WTC11 (cell line): ENCODE results near the gene ANKRD28. TPM values are rescaled to one million over a fixed set of nuclear protein-coding genes. Genes with fewer than 3 reads are reported as not detected.
"Not testable (repeated sequence)": the region's sequence is repeated elsewhere in the genome, so short reads cannot be mapped to it uniquely, and the experiment has no call there.

Experiments
- ATAC-seq: fragments of 200-7000 bp; cut with Tn5 transposase; 2 replicates; pipeline ENCODE4 v1.10.0; 2021; ENCODE audit warnings: mild to moderate bottlenecking, moderate library complexity
- CTCF ChIA-PET: fragments of 300-600 bp; sonication (Branson Sonifier 250); formaldehyde crosslinking; loops from one replicate; lab custom pipeline; 2021; ENCODE audit warnings: antibody characterized with exemption; lab: Charles Lee
- POLR2A ChIA-PET: fragments of 350-600 bp; sonication (Branson Sonifier 250); formaldehyde crosslinking; loops from one replicate; lab custom pipeline; 2021; ENCODE audit warnings: antibody characterized with exemption; lab: Charles Lee
- DNase-seq: peaks from one replicate; pipeline ENCODE4 v3.0.0; 2021; ENCODE audit warnings: low spot score
- H3K27ac Mint-ChIP-seq: 2 replicates; pipeline ENCODE4 v1.8.0; 2021; ENCODE audit warnings: mixed read lengths
- H3K27me3 Mint-ChIP-seq: 2 replicates; pipeline ENCODE4 v1.8.0; 2021; ENCODE audit warnings: low read depth, mild to moderate bottlenecking, moderate library complexity, mixed read lengths
- H3K36me3 Mint-ChIP-seq: 2 replicates; pipeline ENCODE4 v1.8.0; 2021; ENCODE audit warnings: mixed read lengths
- H3K4me1 Mint-ChIP-seq: 2 replicates; pipeline ENCODE4 v1.8.0; 2022; ENCODE audit warnings: mixed read lengths
- H3K4me3 Mint-ChIP-seq: 2 replicates; pipeline ENCODE4 v1.8.0; 2021; ENCODE audit warnings: mild to moderate bottlenecking, moderate library complexity, mixed read lengths
- H3K9me3 Mint-ChIP-seq: 2 replicates; pipeline ENCODE4 v1.8.0; 2021; ENCODE audit warnings: mixed read lengths
- ATF2 ChIP-seq: sonication (generic); formaldehyde crosslinking; IDR thresholded peaks from 2 replicates; pipeline ENCODE4 v1.8.1; 2022; ENCODE audit warnings: low read depth, missing genetic modification reagents, borderline replicate concordance
- ATF3 ChIP-seq: sonication (generic); formaldehyde crosslinking; conservative IDR thresholded peaks from 2 replicates; pipeline ENCODE4 v1.8.1; 2022; ENCODE audit warnings: mild to moderate bottlenecking, missing genetic modification reagents
- EMX1 ChIP-seq: fragments of 250-450 bp; sonication (Bioruptor Pico); IDR thresholded peaks from 2 replicates; pipeline ENCODE4 v1.8.0; 2021; ENCODE audit warnings: mild to moderate bottlenecking
- ETV6 ChIP-seq: sonication (generic); formaldehyde crosslinking; IDR thresholded peaks from 2 replicates; pipeline ENCODE4 v1.8.1; 2022; ENCODE audit warnings: mild to moderate bottlenecking, missing genetic modification reagents
- GABPB1 ChIP-seq: sonication (generic); formaldehyde crosslinking; IDR thresholded peaks from 2 replicates; pipeline ENCODE4 v1.8.1; 2023; ENCODE audit warnings: mild to moderate bottlenecking, missing genetic modification reagents
- GRHL2 ChIP-seq: fragments of 250-450 bp; sonication (Bioruptor Pico); IDR thresholded peaks from 2 replicates; pipeline ENCODE4 v1.8.0; 2022; ENCODE audit warnings: mild to moderate bottlenecking, moderate library complexity; ENCODE audit not compliant: insufficient replicate concordance, severe bottlenecking
- IRF2 ChIP-seq: sonication (generic); formaldehyde crosslinking; IDR thresholded peaks from 2 replicates; pipeline ENCODE4 v1.8.0; 2022; ENCODE audit warnings: low read depth, missing genetic modification reagents, borderline replicate concordance
- MAX ChIP-seq: sonication (generic); formaldehyde crosslinking; IDR thresholded peaks from 2 replicates; pipeline ENCODE4 v1.8.0; 2022; ENCODE audit warnings: mild to moderate bottlenecking, missing genetic modification reagents
- NFE2L1 ChIP-seq: sonication (generic); formaldehyde crosslinking; IDR thresholded peaks from 2 replicates; pipeline ENCODE4 v1.8.1; 2023; ENCODE audit warnings: missing genetic modification reagents
- SP1 ChIP-seq: sonication (generic); formaldehyde crosslinking; conservative IDR thresholded peaks from 2 replicates; pipeline ENCODE4 v1.8.1; 2022; ENCODE audit warnings: missing genetic modification reagents
- STAT6 ChIP-seq: sonication (generic); formaldehyde crosslinking; conservative IDR thresholded peaks from 2 replicates; pipeline ENCODE4 v1.8.1; 2023; ENCODE audit warnings: mild to moderate bottlenecking, low read depth, missing genetic modification reagents, moderate library complexity
- TEAD1 ChIP-seq: sonication (generic); formaldehyde crosslinking; IDR thresholded peaks from 2 replicates; pipeline ENCODE4 v1.8.0; 2022; ENCODE audit warnings: mild to moderate bottlenecking, missing genetic modification reagents
- USF2 ChIP-seq: sonication (generic); formaldehyde crosslinking; IDR thresholded peaks from 2 replicates; pipeline ENCODE4 v1.8.1; 2023; ENCODE audit warnings: mild to moderate bottlenecking, missing genetic modification reagents, moderate library complexity
- ZNF138 ChIP-seq: sonication (generic); formaldehyde crosslinking; conservative IDR thresholded peaks from 2 replicates; pipeline ENCODE4 v1.8.1; 2022; ENCODE audit warnings: mild to moderate bottlenecking, moderate library complexity, missing genetic modification reagents
- ZNF219 ChIP-seq: sonication (generic); formaldehyde crosslinking; IDR thresholded peaks from 2 replicates; pipeline ENCODE4 v1.8.0; 2023; ENCODE audit warnings: missing genetic modification reagents, mild to moderate bottlenecking, borderline replicate concordance
- ZNF317 ChIP-seq: sonication (generic); formaldehyde crosslinking; IDR thresholded peaks from 2 replicates; pipeline ENCODE4 v1.8.1; 2023; ENCODE audit warnings: low read depth, mild to moderate bottlenecking, moderate library complexity, missing genetic modification reagents, borderline replicate concordance
- ZNF532 ChIP-seq: fragments of 250-450 bp; sonication (Bioruptor Pico); IDR thresholded peaks from 2 replicates; pipeline ENCODE4 v1.9.0; 2021; ENCODE audit warnings: mild to moderate bottlenecking, borderline replicate concordance
- ZSCAN18 ChIP-seq: fragments of 250-450 bp; sonication (Bioruptor Pico); IDR thresholded peaks from 2 replicates; pipeline ENCODE4 v2.1.2; 2022; ENCODE audit warnings: mild to moderate bottlenecking, moderate library complexity
- total RNA-seq: library from RNA; stranded (reverse); gene quantifications from 3 replicates; pipeline ENCODE4 v1.2.3, GENCODE V29; 2021

Gene ANKRD28
- total RNA-seq, 1 experiment from 2014 or later = 51.6 TPM

GRCh38 chr3:15779111-15779510 lies 18.7 kb downstream of the ANKRD28 start:
- H3K27ac Mint-ChIP-seq = no peak overlapping the region
- no peak overlapping the region for H3K4me3 Mint-ChIP-seq
- H3K36me3 Mint-ChIP-seq = no peaks in the 10 kb centered on the region
- no peak for TF ChIP-seq EMX1 (CRISPR knock-in tag)
- no peak for TF ChIP-seq MAX (CRISPR knock-in tag)
- TF ChIP-seq SP1 (CRISPR knock-in tag) = no peak
- no peak for TF ChIP-seq GABPB1 (CRISPR knock-in tag)
- no peak for TF ChIP-seq ZNF532 (CRISPR knock-in tag)
- TF ChIP-seq ATF3 = no peak
- TF ChIP-seq ZNF317 (CRISPR knock-in tag) = no peak
- TF ChIP-seq STAT6 (CRISPR knock-in tag) = no peak
- no peak for TF ChIP-seq ZNF219
- no peak for TF ChIP-seq IRF2 (CRISPR knock-in tag)
- no peak for TF ChIP-seq GRHL2
- no peak for TF ChIP-seq NFE2L1 (CRISPR knock-in tag)
- TF ChIP-seq TEAD1 (CRISPR knock-in tag) = no peak
- TF ChIP-seq ZNF138 (CRISPR knock-in tag) = no peak
- TF ChIP-seq USF2 = no peak
- TF ChIP-seq ETV6 (CRISPR knock-in tag) = no peak
- H3K4me1 Mint-ChIP-seq = peaks cover 17% of the 10 kb centered on the region
- no peaks in the 10 kb centered on the region for H3K9me3 Mint-ChIP-seq
- CTCF ChIA-PET = interaction anchor here (1.0 kb wide), 1 partner anchor 11 kb away, joined by 4 read pairs; no protein-coding TSS in a partner anchor
- DNase-seq = no peak
- no peaks in the 10 kb centered on the region for H3K27me3 Mint-ChIP-seq
- no peak for ATAC-seq
- POLR2A ChIA-PET = interaction anchor here (0.6 kb wide), 1 partner anchor 489 kb away, joined by 5 read pairs; no protein-coding TSS in a partner anchor

GRCh38 chr3:15778332-15778858 lies 19.4 kb downstream of the ANKRD28 start:
- no peak overlapping the region for H3K4me3 Mint-ChIP-seq
- CTCF ChIA-PET = no interaction called here
- peaks cover 14% of the 10 kb centered on the region for H3K4me1 Mint-ChIP-seq
- no peaks in the 10 kb centered on the region for H3K27me3 Mint-ChIP-seq
- POLR2A ChIA-PET = interaction anchor here (0.6 kb wide), 1 partner anchor 489 kb away, joined by 5 read pairs; no protein-coding TSS in a partner anchor
- no peaks in the 10 kb centered on the region for H3K36me3 Mint-ChIP-seq
- H3K9me3 Mint-ChIP-seq = no peaks in the 10 kb centered on the region
- ATAC-seq (peak; percentile 38), DNase-seq (no peak)
- no peak for TF ChIP-seq ZSCAN18
- no peak for TF ChIP-seq ATF2
- H3K27ac Mint-ChIP-seq = no peak overlapping the region

- H3K4me1 Mint-ChIP-seq = peaks cover 23% of the 10 kb centered on the region
- H3K27me3 Mint-ChIP-seq, ATAC-seq, DNase-seq, H3K36me3 Mint-ChIP-seq, H3K4me3 Mint-ChIP-seq, H3K27ac Mint-ChIP-seq, CTCF ChIA-PET, H3K9me3 Mint-ChIP-seq, POLR2A ChIA-PET: not testable (repeated sequence)
Observed at GRCh38 chr3:15774931-15775560, 22.7 kb downstream of the ANKRD28 start.
